Measurements from ENCODE around the gene MIER1. TPM values are rescaled to one million over a fixed set of nuclear protein-coding genes. Genes with fewer than 3 reads are reported as not detected.
"Not testable (repeated sequence)": the region's sequence is repeated elsewhere in the genome, so short reads cannot be mapped to it uniquely, and the experiment has no call there.

The MIER1 gene
- 19.3 and 29.2 TPM in 2 replicates for total RNA-seq (2014; rRNA removed; shearing (Covaris generic); ENCODE audit: low replicate concordance)

- H3K4me2 ChIP-seq (ENCODE audit: low read depth, low read length, poor library complexity, severe bottlenecking), result peak within 1 kb of the TSS; percentile 98
- no peaks in the 10 kb centered on the region for H3K9me2 ChIP-seq (replicated peaks; ENCODE audit: insufficient read depth, low read length)
- H3K4me3 ChIP-seq (ENCODE audit: low read length), result peak within 1 kb of the TSS; percentile 99
- DNase-seq, result peak; percentile 99
- H3K9me3 ChIP-seq (ENCODE audit: low read length), result no peaks in the 10 kb centered on the region
- H4K20me1 ChIP-seq (ENCODE audit: insufficient read depth, low read depth, low read length), result peaks cover 5% of the 10 kb centered on the region; the same call in 1 of the 2 replicates
- no peaks in the 10 kb centered on the region for H3K27me3 ChIP-seq (ENCODE audit: low read length)
- H3K4me1 ChIP-seq (ENCODE audit: low read length), result peaks cover 49% of the 10 kb centered on the region
- peak within 1 kb of the TSS; percentile 78 for H3K27ac ChIP-seq (ENCODE audit: low read length)
- no peaks in the 10 kb centered on the region for H3K36me3 ChIP-seq (ENCODE audit: insufficient read depth, low read length)
- H3K79me2 ChIP-seq (ENCODE audit: low read length), result peaks cover 60% of the 10 kb centered on the region
- H2AFZ ChIP-seq (ENCODE audit: low read length), result peak within 1 kb of the TSS; percentile 85
- peak within 1 kb of the TSS; percentile 98 for H3K9ac ChIP-seq (ENCODE audit: low read length)
These were observed at the start of gene MIER1, which contains the start of gene DNAI4 for GRCh38 chr1:66924756-66925557. Gene MIER1, plus strand, starts transcription at chr1:66924990. Its CDS starts 39 bp downstream, at chr1:66925029. Gene DNAI4, minus strand, starts transcription at chr1:66924856. Its CDS starts 25 bp downstream, at chr1:66924831.

GRCh38 chr1:66876664-66877063 lies 48.1 kb upstream of the MIER1 start:
- no peak overlapping the region for H3K4me2 ChIP-seq (ENCODE audit: low read depth, low read length, poor library complexity, severe bottlenecking)
- H3K9ac ChIP-seq (ENCODE audit: low read length), result no peak overlapping the region
- H3K27me3 ChIP-seq (ENCODE audit: low read length), result no peaks in the 10 kb centered on the region
- H3K9me2 ChIP-seq (replicated peaks; ENCODE audit: insufficient read depth, low read length), result no peaks in the 10 kb centered on the region
- H3K9me3 ChIP-seq (ENCODE audit: low read length), result no peaks in the 10 kb centered on the region
- no peak overlapping the region for H3K27ac ChIP-seq (ENCODE audit: low read length)
- no peaks in the 10 kb centered on the region for H3K36me3 ChIP-seq (ENCODE audit: insufficient read depth, low read length)
- no peak overlapping the region for H2AFZ ChIP-seq (ENCODE audit: low read length)
- H4K20me1 ChIP-seq (ENCODE audit: insufficient read depth, low read depth, low read length), result no peaks in the 10 kb centered on the region
- no peaks in the 10 kb centered on the region for H3K79me2 ChIP-seq (ENCODE audit: low read length)
- H3K4me1 ChIP-seq (ENCODE audit: low read length), result no peaks in the 10 kb centered on the region
- no peak for DNase-seq
- H3K4me3 ChIP-seq (ENCODE audit: low read length), result no peak overlapping the region

GRCh38 chr1:66889030-66889429 lies 35.8 kb upstream of the MIER1 start:
- Histone ChIP-seq H3K79me2 (ENCODE audit: low read length) (no peaks in the 10 kb centered on the region), H3K9ac (ENCODE audit: low read length) (no peak overlapping the region), H3K27ac (ENCODE audit: low read length) (no peak overlapping the region), H3K36me3 (ENCODE audit: insufficient read depth, low read length) (no peaks in the 10 kb centered on the region), H3K4me2 (ENCODE audit: low read depth, low read length, poor library complexity, severe bottlenecking) (no peak overlapping the region), H3K4me3 (ENCODE audit: low read length) (no peak overlapping the region), H2AFZ (ENCODE audit: low read length) (no peak overlapping the region), H3K27me3 (ENCODE audit: low read length) (no peaks in the 10 kb centered on the region), H3K9me2 (replicated peaks; ENCODE audit: insufficient read depth, low read length) (no peaks in the 10 kb centered on the region), H4K20me1 (ENCODE audit: insufficient read depth, low read depth, low read length) (no peaks in the 10 kb centered on the region), H3K9me3 (ENCODE audit: low read length) (no peaks in the 10 kb centered on the region), H3K4me1 (ENCODE audit: low read length) (peaks cover 6% of the 10 kb centered on the region; the same call in 1 of the 2 replicates)
- DNase-seq, result no peak

GRCh38 chr1:66890621-66891020 lies 34.2 kb upstream of the MIER1 start:
- no peaks in the 10 kb centered on the region for H4K20me1 ChIP-seq (ENCODE audit: insufficient read depth, low read depth, low read length)
- no peak overlapping the region for H3K4me2 ChIP-seq (ENCODE audit: low read depth, low read length, poor library complexity, severe bottlenecking)
- H3K27me3 ChIP-seq (ENCODE audit: low read length), result no peaks in the 10 kb centered on the region
- no peaks in the 10 kb centered on the region for H3K9me3 ChIP-seq (ENCODE audit: low read length)
- DNase-seq, result peak; percentile 46
- H3K79me2 ChIP-seq (ENCODE audit: low read length), result no peaks in the 10 kb centered on the region
- no peak overlapping the region for H3K4me3 ChIP-seq (ENCODE audit: low read length)
- H3K27ac ChIP-seq (ENCODE audit: low read length), result no peak overlapping the region
- no peaks in the 10 kb centered on the region for H3K36me3 ChIP-seq (ENCODE audit: insufficient read depth, low read length)
- H3K4me1 ChIP-seq (ENCODE audit: low read length), result peaks cover 6% of the 10 kb centered on the region; the same call in 1 of the 2 replicates
- no peak overlapping the region for H2AFZ ChIP-seq (ENCODE audit: low read length)
- no peaks in the 10 kb centered on the region for H3K9me2 ChIP-seq (replicated peaks; ENCODE audit: insufficient read depth, low read length)
- H3K9ac ChIP-seq (ENCODE audit: low read length), result no peak overlapping the region

GRCh38 chr1:66893712-66894111 lies 31.1 kb upstream of the MIER1 start:
- Histone ChIP-seq H3K27ac (ENCODE audit: low read length) (no peak overlapping the region), H3K4me3 (ENCODE audit: low read length) (no peak overlapping the region), H3K4me2 (ENCODE audit: low read depth, low read length, poor library complexity, severe bottlenecking) (no peak overlapping the region), H3K36me3 (ENCODE audit: insufficient read depth, low read length) (no peaks in the 10 kb centered on the region), H3K79me2 (ENCODE audit: low read length) (no peaks in the 10 kb centered on the region), H2AFZ (ENCODE audit: low read length) (no peak overlapping the region), H3K27me3 (ENCODE audit: low read length) (no peaks in the 10 kb centered on the region), H3K9ac (ENCODE audit: low read length) (no peak overlapping the region), H3K9me3 (ENCODE audit: low read length) (no peaks in the 10 kb centered on the region), H4K20me1 (ENCODE audit: insufficient read depth, low read depth, low read length) (no peaks in the 10 kb centered on the region), H3K9me2 (replicated peaks; ENCODE audit: insufficient read depth, low read length) (no peaks in the 10 kb centered on the region), H3K4me1 (ENCODE audit: low read length) (peaks cover 6% of the 10 kb centered on the region; the same call in 1 of the 2 replicates)
- no peak for DNase-seq

- not testable (repeated sequence) for H3K36me3 ChIP-seq (ENCODE audit: insufficient read depth, low read length)
These were observed 9.6 kb upstream of the MIER1 start for GRCh38 chr1:66915203-66915602.

GRCh38 chr1:66916320-66916719 lies 8.5 kb upstream of the MIER1 start:
- Histone ChIP-seq H3K27ac (ENCODE audit: low read length) (no peak overlapping the region), H3K4me1 (ENCODE audit: low read length) (no peaks in the 10 kb centered on the region), H4K20me1 (ENCODE audit: insufficient read depth, low read depth, low read length) (no peaks in the 10 kb centered on the region), H3K9me2 (replicated peaks; ENCODE audit: insufficient read depth, low read length) (no peaks in the 10 kb centered on the region), H3K9ac (ENCODE audit: low read length) (no peak overlapping the region), H3K36me3 (ENCODE audit: insufficient read depth, low read length) (no peaks in the 10 kb centered on the region), H3K9me3 (ENCODE audit: low read length) (no peaks in the 10 kb centered on the region), H3K79me2 (ENCODE audit: low read length) (no peaks in the 10 kb centered on the region), H3K27me3 (ENCODE audit: low read length) (no peaks in the 10 kb centered on the region), H2AFZ (ENCODE audit: low read length) (no peak overlapping the region), H3K4me2 (ENCODE audit: low read depth, low read length, poor library complexity, severe bottlenecking) (no peak overlapping the region), H3K4me3 (ENCODE audit: low read length) (no peak overlapping the region)
- no peak for DNase-seq

More at GRCh38 chr1:66915203-66915602, 9.6 kb upstream of the MIER1 start:
- not testable (repeated sequence) for H2AFZ ChIP-seq (ENCODE audit: low read length); H3K9ac ChIP-seq (ENCODE audit: low read length); H3K9me2 ChIP-seq (replicated peaks; ENCODE audit: insufficient read depth, low read length); H3K27ac ChIP-seq (ENCODE audit: low read length); H3K27me3 ChIP-seq (ENCODE audit: low read length); H3K79me2 ChIP-seq (ENCODE audit: low read length); H4K20me1 ChIP-seq (ENCODE audit: insufficient read depth, low read depth, low read length); DNase-seq; H3K4me2 ChIP-seq (ENCODE audit: low read depth, low read length, poor library complexity, severe bottlenecking); H3K4me3 ChIP-seq (ENCODE audit: low read length); H3K9me3 ChIP-seq (ENCODE audit: low read length); H3K4me1 ChIP-seq (ENCODE audit: low read length)

GRCh38 chr1:66917476-66917875 lies 7.3 kb upstream of the MIER1 start:
- Histone ChIP-seq H3K27me3 (ENCODE audit: low read length) (no peaks in the 10 kb centered on the region), H3K4me2 (ENCODE audit: low read depth, low read length, poor library complexity, severe bottlenecking) (no peak overlapping the region), H3K4me1 (ENCODE audit: low read length) (no peaks in the 10 kb centered on the region), H4K20me1 (ENCODE audit: insufficient read depth, low read depth, low read length) (no peaks in the 10 kb centered on the region), H3K4me3 (ENCODE audit: low read length) (no peak overlapping the region), H3K27ac (ENCODE audit: low read length) (no peak overlapping the region), H3K36me3 (ENCODE audit: insufficient read depth, low read length) (no peaks in the 10 kb centered on the region), H3K9ac (ENCODE audit: low read length) (no peak overlapping the region), H3K9me3 (ENCODE audit: low read length) (no peaks in the 10 kb centered on the region), H3K79me2 (ENCODE audit: low read length) (no peaks in the 10 kb centered on the region), H3K9me2 (replicated peaks; ENCODE audit: insufficient read depth, low read length) (no peaks in the 10 kb centered on the region), H2AFZ (ENCODE audit: low read length) (no peak overlapping the region)
- no peak for DNase-seq
